GM18508 (cell line): ENCODE data around the gene TES.

Experiments
- ATAC-seq: cut with Tn5 transposase; IDR thresholded peaks from one replicate; pipeline ENCODE4 v1.9.1; 2021; ENCODE audit warnings: moderate number of reproducible peaks; ENCODE audit not compliant: insufficient read depth, unreplicated experiment

TES gene

DNA sequence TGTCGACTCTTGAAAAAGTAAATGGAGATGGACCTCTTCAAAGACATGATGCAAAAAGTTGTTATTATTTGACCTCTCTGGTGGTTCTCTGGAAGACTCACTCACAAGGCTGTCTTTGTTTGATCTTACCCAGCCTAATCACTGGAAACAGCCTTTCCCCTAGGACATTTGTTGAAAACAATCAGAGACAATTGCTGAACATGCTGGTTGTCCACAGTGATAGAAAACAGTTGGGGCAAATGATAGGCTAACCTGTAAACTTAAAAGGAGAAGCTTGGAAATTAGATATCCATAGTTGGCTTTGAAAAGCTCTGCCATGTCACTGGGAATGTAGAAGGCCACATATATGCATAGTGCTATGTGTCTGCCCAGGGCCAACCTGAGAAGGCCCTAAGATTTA is 22.9 kb upstream of the TES start:
- no peak for ATAC-seq

DNA sequence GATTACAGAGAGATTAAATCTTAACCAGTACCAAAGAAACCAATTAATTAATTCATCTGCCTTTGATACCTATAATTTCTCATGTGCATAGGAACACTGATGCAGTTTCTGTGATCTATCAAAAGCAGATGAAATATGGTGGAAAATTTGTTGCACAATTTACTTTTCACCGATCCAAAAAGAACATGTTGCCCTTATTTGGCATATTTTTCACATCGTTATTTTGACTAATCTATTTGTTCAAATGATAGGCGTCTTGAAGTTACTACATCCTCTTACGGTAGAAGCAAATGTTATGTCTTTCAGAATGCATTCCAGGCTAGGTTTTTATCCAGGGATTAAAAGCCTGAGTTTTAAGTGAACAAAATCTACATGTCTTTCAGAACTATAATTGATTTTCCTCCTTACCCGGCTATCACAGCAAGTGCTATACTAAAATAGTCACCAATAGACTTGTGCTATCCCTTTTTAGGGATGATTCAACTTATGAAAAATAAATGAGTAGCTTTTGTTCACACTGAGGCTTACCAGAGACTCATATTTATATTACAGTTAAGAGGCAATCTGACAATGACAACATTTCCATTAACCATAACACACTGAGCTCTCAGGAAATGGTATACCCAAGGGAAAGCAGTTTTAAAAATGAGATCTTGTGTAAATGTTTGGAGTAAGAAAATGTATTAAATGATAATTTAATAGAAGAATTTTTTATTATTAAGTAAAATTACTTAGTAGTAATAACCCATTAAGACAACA is 16.8 kb upstream of the TES start:
- no peak for ATAC-seq

DNA sequence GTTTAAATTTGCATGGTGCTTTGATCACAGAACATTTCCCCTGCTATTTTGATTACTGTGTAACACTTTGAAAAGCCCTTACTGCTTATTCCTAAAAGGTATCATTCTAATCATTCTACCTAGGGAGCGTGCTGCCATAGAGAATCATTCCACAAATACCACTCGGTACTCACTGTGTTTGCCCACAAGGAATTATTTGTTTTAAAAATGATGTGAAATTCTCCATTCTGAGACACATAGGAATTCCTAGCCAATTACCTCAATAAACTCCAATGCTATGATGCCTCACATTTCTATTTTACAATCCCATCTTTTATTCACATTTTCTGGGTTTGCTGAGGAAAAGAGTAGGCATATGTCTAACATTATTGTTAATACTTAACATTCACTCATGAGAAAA is 16.2 kb upstream of the TES start:
- no peak for ATAC-seq

DNA sequence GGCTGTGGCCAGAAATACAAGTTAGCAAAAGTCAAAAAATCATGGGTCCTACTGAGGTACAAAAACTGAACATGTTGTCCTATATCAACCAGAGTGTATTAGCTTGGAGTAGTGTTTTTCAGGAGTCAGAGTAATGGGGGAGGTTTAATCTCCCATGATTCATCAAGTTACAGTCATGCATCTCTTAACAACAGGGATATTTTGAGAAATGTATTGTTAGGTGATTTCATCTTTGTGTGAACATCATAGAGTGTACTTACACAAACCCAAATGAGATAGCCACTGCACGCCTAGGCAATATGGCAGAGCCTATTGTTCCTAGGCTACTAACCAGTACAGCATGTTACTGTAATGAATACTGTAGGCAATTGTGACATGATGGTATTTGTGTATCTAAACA is 14.9 kb upstream of the TES start:
- no peak for ATAC-seq

DNA sequence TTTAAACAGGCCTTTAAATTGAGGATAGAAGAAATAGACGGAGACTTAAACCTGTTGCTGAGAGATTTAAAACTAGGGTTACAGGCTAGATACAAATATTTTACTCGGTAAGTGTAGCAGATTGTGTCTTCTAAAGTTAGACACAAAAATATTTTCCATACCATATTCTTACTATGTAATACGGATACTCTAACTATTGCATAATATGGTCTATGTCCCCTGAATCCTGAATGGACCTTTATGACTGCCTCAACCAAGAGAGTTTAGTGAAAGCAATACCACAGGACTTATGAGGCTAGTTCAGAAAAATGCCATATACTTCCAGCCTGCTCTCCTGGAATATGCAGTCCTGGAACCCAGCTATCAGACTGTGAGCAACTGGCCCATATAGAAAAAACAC is 13.4 kb upstream of the TES start:
- no peak for ATAC-seq

GRCh38 chr7:116197360-116197759 is 13.0 kb upstream of the TES start:
- ATAC-seq: no peak

GRCh38 chr7:116198748-116199410 is 11.5 kb upstream of the TES start:
- ATAC-seq: no peak

DNA sequence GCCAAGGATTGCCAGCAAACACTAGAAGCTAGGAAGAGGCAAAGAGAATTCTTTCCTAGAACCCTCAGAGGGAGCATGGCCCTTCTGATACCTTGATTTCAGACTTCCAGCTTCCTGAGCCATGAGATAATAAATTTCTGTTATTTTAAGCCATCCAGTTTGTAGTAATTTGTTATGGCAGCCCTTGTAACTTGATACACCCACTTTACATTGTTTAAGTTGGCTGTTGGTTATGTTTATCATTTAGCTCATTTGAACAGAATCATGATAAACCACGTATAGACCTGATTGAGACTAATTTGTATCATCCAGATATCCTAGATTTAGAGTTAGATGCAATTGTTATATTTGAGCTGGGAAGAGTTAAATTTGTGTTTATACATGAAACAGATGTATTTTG is 9.4 kb upstream of the TES start:
- ATAC-seq: no peak

DNA sequence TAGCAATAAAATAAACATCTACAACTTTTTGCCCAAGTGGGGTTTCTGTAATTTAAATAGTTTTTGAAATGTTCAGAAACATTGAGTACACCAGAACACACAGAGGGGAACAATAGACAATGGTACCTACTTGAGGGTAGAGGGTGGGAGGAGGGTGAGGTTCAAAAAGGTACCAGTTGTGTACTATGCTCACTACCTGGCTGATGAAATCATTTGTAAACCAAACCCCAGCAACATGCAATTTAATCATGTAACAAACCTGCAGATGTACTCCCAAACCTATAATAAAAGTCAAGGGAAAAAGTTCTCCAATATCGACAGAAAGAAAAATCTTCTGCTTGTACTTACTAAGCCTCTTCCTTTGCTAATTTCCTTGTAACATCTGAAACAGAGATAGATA is 4.2 kb upstream of the TES start:
- ATAC-seq: no peak

GRCh38 chr7:116208919-116209318 is 1.4 kb upstream of the TES start:
- ATAC-seq: no peak

GRCh38 chr7:116209561-116210070 is 723 bp upstream of the TES start:
- no peak for ATAC-seq

- ATAC-seq: peak; percentile 73
Observed at GRCh38 chr7:116211006-116211912, 920 bp downstream of the TES start.

DNA sequence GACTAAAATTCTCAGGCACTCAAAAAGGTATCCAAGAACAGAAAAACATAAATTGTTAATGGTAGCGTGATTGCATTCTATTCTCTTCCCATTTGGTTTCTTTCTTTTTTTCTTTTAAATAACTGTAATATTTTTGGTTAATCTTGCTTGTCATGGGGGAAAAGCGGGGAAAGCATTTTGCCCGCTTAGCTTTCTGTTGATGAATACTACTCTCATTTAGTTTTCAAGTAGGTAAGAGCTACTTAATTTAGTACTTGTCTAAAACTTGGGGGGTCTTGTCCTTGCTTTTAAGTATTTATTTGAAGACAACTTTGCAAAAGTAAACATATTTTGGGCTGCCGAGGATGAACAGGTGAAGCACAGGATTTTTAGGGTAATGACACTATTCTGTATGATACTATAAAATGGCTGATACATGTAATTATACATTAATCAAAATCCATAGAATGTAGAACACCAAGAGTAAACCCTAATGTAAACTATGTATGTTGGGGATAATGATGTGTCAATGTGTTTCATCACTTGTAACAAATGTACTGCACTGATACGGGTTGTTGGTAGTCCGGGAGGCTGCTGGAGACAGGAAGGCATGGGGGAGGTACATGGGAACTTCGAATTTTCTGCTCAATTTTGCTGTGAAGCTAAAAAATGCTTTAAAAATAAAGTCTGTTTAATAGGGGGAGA is 1.7 kb downstream of the TES start:
- no peak for ATAC-seq

GRCh38 chr7:116212869-116213268 is 2.5 kb downstream of the TES start:
- no peak for ATAC-seq

GRCh38 chr7:116213361-116214130 is 3.2 kb downstream of the TES start:
- ATAC-seq: no peak

- ATAC-seq: no peak
Observed at GRCh38 chr7:116214921-116215320, 4.6 kb downstream of the TES start.

GRCh38 chr7:116215551-116215950 is 5.2 kb downstream of the TES start:
- ATAC-seq: no peak

DNA sequence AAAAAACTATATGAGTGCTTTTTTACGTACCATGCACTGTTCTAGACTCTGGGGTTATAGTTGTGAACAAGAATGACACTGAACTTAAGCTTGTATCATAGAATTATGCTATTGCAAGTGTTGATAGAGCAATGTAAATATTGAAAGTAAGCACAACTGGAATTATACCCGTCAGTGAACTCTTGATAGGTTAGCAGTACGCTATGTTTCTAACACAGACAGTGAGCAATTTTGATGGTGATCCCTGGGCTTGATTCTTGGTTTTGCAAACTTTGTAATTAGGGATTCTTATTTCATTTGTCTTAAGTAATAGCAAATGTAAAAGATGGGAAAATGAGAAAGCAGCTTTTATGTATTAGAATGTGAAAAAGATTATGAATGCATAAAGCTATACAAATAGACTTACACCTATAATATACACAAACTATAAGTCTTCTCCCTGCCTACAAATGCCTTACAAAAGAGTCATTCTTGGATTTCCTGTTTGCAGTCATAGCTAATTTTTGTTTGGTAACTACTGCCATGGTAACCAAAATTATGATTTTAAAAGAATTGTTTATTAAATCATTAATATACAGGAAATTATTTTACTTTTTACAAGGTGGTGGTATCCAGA is 6.7 kb downstream of the TES start:
- no peak for ATAC-seq

DNA sequence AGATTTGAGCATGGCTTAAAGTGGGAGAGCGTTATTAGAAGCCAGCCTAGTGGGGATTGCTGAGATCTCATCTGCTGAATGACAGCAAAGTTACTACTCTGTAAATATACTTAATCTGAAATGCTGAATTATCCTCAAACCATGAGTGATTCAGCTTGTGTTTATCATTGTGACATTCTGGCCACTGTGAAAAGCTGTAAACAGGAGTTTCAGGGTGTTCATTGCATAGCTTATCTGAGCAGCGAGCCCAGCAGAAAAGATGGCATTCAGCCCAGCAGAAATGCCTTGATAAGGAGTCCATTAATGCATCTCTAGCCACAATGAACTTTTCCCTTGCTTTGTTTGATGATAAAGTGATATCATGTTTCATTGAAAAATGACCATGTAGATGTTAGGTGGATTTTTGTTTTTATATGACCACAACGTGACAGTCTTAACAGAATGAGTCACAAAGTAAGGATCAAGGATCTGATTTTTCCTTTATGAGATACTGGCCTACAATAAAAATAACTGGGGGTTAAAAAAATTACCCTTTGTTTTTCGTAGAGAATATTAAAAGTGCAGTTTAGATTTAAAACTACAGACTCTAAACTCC is 7.8 kb downstream of the TES start:
- no peak for ATAC-seq
